HepG2 (cell line): ENCODE results near the gene SYMPK. TPM values are rescaled to one million over a fixed set of nuclear protein-coding genes. Genes with fewer than 3 reads are reported as not detected.

Experiments
- CEBPG ChIP-seq: IDR thresholded peaks from 2 replicates; pipeline ENCODE4 v1.6.1; 2016
- PATZ1 ChIP-seq: sonication (generic); formaldehyde crosslinking; IDR thresholded peaks from 2 replicates; pipeline ENCODE4 v1.4.0; 2020; ENCODE audit warnings: missing genetic modification reagents
- RERE ChIP-seq: IDR thresholded peaks from 2 replicates; pipeline ENCODE4 v1.6.1; 2016; ENCODE audit warnings: low read depth, missing genetic modification reagents, missing compliant biosample characterization
- SAFB2 ChIP-seq: sonication (generic); formaldehyde crosslinking; IDR thresholded peaks from 2 replicates; pipeline ENCODE4 v1.5.1; 2020; ENCODE audit warnings: missing genetic modification reagents, low read depth, mild to moderate bottlenecking, borderline replicate concordance
- SIN3A ChIP-seq: IDR thresholded peaks from 2 replicates; pipeline ENCODE4 v1.6.1; 2011; ENCODE audit warnings: low read depth, mild to moderate bottlenecking, control low read depth, low read length, borderline replicate concordance
- TMF1 ChIP-seq: sonication (generic); formaldehyde crosslinking; IDR thresholded peaks from 2 replicates; pipeline ENCODE4 v1.8.1; 2022; ENCODE audit warnings: low read depth, missing genetic modification reagents
- ZKSCAN8 ChIP-seq: IDR thresholded peaks from 2 replicates; pipeline ENCODE4 v1.6.1; 2016; ENCODE audit warnings: borderline replicate concordance, missing genetic modification reagents, missing compliant biosample characterization
- ZNF253 ChIP-seq: sonication (generic); formaldehyde crosslinking; IDR thresholded peaks from 2 replicates; pipeline ENCODE4 v1.8.0; 2022; ENCODE audit warnings: mild to moderate bottlenecking, missing genetic modification reagents, borderline replicate concordance
- ZNF407 ChIP-seq: sonication (generic); formaldehyde crosslinking; IDR thresholded peaks from one replicate; pipeline ENCODE4 v1.5.1; 2020; ENCODE audit warnings: mild to moderate bottlenecking, missing genetic modification reagents; ENCODE audit errors: not compliant biosample characterization
- ZNF710 ChIP-seq: sonication (generic); formaldehyde crosslinking; IDR thresholded peaks from 2 replicates; pipeline ENCODE4 v1.5.0; 2020; ENCODE audit warnings: mild to moderate bottlenecking, missing genetic modification reagents, borderline replicate concordance
- polyA plus RNA-seq, 8 experiments: library from polyadenylated mRNA; depleted of rRNA in 3 of 8; stranded (reverse) in 7 of 8; unstranded in 1 of 8; fragments of >200 nt; fragmentation: Illumina TruSeq in 4 of 8; extraction: Trizol in 4 of 8; gene quantifications; 2 replicates each; pipeline versions ENCODE4 v1.2.1 to v1.2.3, GENCODE V29; 2011 to 2016; ENCODE audit warnings: low read depth in 4 of 8, missing spikeins in 1 of 8, mixed read lengths in 1 of 8; ENCODE audit not compliant: insufficient read depth in 1 of 8
- total RNA-seq, 5 experiments: library from RNA; depleted of rRNA; stranded (reverse); fragments of >200 nt; fragmentation: Illumina TruSeq; extraction: Trizol; gene quantifications; 2 replicates each; pipeline ENCODE4 v1.2.3, GENCODE V29; 2016; ENCODE audit warnings: low read depth in 1 of 5

The SYMPK gene
- total and polyA plus RNA-seq, 2 of the 13 experiments (the other 11 are each of a cell fraction or from before 2014, with no cell fraction given) = 21.9 to 55.7 TPM

GRCh38 chr19:45901912-45902650, 39.1 kb upstream of the SYMPK start, which contains the start of gene MYPOP (continued):
- TF ChIP-seq ZKSCAN8 (CRISPR knock-in tag) (no peak), RERE (no peak), PATZ1 (CRISPR knock-in tag) (peak; percentile 64), ZNF710 (CRISPR knock-in tag) (peak; percentile 32; the same call in 1 of the 2 replicates), ZNF407 (CRISPR knock-in tag) (no peak), ZNF253 (CRISPR knock-in tag) (no peak), SAFB2 (CRISPR knock-in tag) (no peak), SIN3A (0 out of 2 replicates have a peak, but pooled peaks have one; percentile 17), CEBPG (CRISPR knock-in tag) (no peak), TMF1 (CRISPR knock-in tag) (no peak)
